GM20000 (cell line): ENCODE data around the gene SMOC2.
"Not testable (repeated sequence)": the region's sequence is repeated elsewhere in the genome, so short reads cannot be mapped to it uniquely, and the experiment has no call there.

Experiments
- DNase-seq: peaks from one replicate; pipeline ENCODE4 v3.0.0; 2012; ENCODE audit warnings: low spot score
- TF ChIP-seq, protein P1 (sequence below): IDR thresholded peaks from 2 replicates; pipeline ENCODE4 v1.5.1; 2012; ENCODE audit warnings: mild to moderate bottlenecking, control low read depth; ENCODE audit errors: extremely low read depth, missing control alignments

The SMOC2 gene

DNA sequence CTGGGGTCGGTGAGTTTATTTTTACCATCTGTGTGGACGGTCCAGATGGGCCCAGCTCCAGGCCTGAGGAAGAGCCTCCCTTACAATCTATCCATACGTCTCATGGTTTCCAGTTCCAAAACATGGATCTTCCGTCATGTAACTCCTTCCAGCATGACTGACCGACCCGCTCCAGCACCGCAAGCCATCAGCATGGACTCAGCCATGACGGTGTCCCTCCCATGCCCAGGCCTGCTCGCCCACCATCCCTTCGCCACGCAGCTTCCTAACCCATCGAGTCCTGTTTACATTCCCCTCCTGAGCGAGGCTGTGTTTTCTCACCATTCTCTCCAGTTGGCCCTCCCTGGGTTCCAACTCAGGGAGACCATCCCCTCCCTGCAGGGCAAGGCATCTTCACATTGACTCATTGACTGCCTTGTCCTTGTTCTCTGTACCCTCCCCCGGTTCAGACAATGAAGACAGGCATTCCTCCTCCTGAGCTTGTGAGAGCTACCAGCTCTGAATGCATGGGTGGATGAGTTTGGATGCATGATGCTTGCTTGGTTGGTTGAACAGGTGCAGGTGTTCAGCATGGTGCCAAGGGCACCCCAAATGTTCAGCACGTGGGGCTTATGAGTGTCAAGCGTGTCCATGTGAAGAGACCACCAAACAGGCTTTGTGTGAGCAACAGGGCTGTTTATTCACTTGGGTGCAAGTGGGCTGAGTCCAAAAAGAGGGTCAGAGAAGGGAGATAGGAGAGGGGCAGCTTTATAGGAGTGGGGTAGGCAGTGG lies 235.8 kb downstream of the SMOC2 start:
- TF ChIP-seq, protein P1, sequence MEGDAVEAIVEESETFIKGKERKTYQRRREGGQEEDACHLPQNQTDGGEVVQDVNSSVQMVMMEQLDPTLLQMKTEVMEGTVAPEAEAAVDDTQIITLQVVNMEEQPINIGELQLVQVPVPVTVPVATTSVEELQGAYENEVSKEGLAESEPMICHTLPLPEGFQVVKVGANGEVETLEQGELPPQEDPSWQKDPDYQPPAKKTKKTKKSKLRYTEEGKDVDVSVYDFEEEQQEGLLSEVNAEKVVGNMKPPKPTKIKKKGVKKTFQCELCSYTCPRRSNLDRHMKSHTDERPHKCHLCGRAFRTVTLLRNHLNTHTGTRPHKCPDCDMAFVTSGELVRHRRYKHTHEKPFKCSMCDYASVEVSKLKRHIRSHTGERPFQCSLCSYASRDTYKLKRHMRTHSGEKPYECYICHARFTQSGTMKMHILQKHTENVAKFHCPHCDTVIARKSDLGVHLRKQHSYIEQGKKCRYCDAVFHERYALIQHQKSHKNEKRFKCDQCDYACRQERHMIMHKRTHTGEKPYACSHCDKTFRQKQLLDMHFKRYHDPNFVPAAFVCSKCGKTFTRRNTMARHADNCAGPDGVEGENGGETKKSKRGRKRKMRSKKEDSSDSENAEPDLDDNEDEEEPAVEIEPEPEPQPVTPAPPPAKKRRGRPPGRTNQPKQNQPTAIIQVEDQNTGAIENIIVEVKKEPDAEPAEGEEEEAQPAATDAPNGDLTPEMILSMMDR, result no peak
- DNase-seq, result no peak

DNA sequence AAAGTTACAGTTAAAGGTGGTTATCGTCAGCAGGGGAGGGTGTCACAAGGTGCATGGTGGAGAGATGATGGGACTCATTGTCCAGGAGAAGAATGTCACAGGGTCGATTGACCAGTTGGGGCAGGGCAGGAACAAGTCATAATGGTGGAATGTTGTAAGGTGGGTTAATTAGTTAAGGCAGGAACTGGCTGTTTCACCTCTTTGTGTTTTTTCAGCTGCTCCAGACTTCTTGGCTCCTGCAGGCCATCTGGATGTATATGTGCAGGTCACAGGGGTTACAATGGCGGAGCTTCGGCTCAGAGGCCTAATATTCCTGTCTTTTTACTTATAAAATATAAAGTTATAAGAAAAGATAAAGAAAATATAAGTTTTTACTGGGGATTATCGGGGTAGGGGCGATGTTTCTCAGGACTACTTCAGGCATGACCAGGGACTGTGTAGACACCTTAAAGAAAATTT lies 236.4 kb downstream of the SMOC2 start:
- DNase-seq, result not testable (repeated sequence)

DNA sequence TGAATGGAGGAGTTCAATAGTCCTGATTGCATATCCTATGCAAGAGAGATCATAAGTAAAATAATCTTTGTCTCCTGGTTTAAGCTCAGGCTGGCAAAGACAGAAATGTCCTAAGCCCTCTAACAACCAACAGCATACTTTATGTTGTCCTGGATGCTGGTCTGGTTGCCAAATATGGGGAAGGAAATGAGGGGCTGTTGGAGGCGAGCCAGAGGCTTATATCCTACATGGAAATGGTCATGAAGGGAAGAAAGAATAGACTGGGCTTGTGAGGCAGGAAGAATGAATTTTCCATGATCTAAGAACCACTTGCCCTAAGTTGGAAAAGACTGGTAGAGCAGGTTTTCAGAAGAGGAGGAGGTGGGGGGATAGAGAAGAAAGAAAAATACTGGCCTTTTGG lies 237.1 kb downstream of the SMOC2 start:
- TF ChIP-seq, protein P1, result no peak
- no peak for DNase-seq

DNA sequence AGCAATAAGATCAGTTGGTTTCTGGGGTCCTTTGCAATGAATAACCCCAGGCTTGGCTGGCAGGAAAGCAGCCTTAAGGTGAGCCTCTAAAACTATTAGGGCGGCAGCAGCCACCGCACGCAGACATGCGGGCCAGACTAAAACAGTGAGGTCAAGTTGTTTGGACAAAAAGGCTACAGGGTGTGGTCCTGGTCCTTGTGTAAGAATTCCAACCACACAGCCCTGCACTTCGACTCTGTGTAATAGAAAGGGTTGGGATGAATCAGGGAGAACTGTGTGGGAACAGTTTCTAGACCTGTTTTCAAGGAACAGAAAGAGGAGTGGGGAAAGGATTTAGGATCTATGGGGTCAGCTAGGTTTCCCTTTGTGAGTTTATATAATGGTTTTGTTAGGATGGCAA lies 237.6 kb downstream of the SMOC2 start:
- TF ChIP-seq, protein P1, result no peak
- no peak for DNase-seq

DNA sequence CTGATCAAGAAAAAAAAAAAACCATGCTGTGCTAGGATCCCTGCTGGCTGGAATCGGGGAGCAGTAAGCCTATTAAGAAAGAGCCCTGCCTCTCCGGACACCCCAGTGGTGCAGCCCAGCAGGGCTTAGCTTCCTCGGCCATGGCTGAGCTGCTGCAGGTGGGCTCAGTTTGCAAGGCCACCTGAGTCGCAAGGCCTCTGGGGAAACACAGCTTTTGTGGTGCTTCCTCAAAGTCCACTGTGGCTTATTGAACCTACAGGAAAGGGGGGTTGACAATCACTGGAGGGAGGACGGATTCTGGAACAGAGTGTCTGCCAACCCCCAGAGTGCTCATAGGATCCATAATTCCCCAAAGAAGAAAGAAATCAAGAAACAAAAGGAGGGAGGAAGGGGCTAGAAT lies 240.8 kb downstream of the SMOC2 start:
- no peak for DNase-seq
- TF ChIP-seq, protein P1, result no peak

DNA sequence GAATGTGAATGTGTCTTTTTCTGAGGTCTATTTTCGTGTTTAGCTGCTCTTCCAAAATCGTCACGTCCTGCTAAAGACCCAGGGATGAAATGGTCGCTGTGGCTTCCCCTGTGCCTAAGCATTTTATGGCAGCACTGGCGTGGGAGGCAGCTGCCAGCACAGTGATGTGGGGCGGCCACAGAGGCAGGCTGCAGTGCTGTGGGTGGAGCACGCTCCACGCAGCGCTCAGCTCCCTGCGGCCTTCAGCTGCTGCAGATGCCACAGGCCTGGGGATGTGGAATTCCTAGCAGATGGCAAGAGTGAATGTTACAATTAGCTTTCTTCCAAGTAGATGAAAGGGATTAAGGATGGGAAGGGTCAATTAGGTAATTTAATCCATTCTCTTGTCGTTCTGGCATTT lies 242.6 kb downstream of the SMOC2 start:
- no peak for DNase-seq

DNA sequence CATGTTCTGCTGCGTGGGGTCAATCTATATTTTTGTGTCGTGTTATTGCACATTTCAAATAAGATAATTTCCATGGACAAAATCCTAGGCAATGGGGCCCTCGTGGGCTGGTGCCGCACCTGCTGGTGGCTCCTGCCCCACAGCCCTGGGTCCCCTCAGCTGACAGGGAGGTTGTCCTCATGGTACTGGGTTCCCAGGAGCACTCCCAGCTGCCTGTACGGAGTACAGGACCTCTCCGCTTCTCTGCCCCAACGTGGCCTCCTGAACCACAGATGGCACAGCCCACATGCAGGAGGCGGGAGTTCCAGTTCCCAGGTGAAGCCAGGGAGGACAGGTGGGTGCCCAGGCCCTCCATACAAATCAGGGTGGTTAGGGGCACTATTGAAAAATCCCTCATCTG lies 243.5 kb downstream of the SMOC2 start:
- TF ChIP-seq, protein P1, result no peak
- no peak for DNase-seq

More for the DNA sequence above, 242.6 kb downstream of the SMOC2 start:
- TF ChIP-seq, protein P1, result no peak

DNA sequence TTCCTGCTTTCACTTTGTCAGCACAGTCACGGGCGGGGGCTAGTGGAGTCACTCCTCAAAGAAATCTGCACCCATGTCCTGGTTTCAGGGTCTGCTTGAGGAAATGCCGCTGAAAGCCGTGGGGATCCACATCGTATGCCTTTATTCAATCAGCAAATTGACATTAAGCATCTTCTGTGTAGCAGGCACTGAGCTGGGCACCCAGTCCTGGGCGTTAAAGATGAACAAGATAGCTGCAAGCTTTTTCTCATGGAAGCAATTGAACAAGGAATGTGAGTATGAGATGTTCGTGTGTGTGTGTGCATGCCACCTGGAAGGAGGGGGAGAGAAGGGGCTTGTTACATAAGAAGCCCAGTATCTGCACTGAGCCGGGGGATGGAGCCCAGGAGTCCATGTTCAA lies 243.9 kb downstream of the SMOC2 start:
- TF ChIP-seq, protein P1, result no peak
- DNase-seq, result no peak
